Measurements from ENCODE around the gene LMTK3. TPM values are rescaled to one million over a fixed set of nuclear protein-coding genes. Genes with fewer than 3 reads are reported as not detected.

The LMTK3 gene
- total and polyA plus RNA-seq, 9 of the 15 experiments (the other 6 are each of a cell fraction or from before 2014, with no cell fraction given), result 0.35 to 12.3 (median 2.0) TPM; not detected in 2

DNA sequence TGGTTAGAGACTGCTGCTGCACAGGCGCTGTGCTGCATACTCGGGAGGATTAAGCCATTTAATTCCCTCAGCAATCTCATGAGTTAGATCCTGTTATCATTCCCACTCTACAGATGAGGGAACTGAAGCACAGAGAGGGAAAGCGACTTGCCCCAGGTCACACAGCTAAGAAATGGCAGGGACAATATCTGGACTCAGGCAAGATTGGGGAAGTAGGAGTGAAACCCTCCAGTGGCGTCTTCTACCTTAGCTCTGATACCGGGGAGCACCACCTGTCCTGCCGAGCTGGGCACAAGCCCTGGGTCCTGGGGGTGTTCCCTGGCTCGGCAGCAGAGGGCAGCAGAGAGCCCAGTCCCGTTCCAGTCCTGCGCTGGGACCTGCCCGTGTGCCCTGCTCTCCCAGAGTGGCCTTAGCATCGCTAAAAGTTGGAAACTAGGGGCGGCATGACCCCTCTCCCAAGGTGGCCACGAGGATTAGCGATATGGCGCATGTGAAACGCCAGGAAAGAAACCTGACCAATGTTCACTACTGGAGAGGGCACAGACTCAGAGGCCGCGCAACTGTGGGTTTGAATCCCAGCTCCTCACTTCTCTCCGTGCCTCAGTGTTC lies 21.9 kb downstream of the LMTK3 start (continued):
- TF ChIP-seq ZNF445 (CRISPR knock-in tag; IDR thresholded peaks at IDR 0.05; ENCODE audit: low read depth), result no peak
- TF ChIP-seq MTA3 (IDR thresholded peaks at IDR 0.05; ENCODE audit: borderline replicate concordance), result peak; percentile 48; the same call in 1 of the 2 replicates
- no peak for TF ChIP-seq TAF15 (IDR thresholded peaks at IDR 0.05; ENCODE audit: low read depth, low read length)
- no peak for TF ChIP-seq RBFOX2 (IDR thresholded peaks at IDR 0.05; ENCODE audit: low read depth, low read length)
- TF ChIP-seq, protein P1, sequence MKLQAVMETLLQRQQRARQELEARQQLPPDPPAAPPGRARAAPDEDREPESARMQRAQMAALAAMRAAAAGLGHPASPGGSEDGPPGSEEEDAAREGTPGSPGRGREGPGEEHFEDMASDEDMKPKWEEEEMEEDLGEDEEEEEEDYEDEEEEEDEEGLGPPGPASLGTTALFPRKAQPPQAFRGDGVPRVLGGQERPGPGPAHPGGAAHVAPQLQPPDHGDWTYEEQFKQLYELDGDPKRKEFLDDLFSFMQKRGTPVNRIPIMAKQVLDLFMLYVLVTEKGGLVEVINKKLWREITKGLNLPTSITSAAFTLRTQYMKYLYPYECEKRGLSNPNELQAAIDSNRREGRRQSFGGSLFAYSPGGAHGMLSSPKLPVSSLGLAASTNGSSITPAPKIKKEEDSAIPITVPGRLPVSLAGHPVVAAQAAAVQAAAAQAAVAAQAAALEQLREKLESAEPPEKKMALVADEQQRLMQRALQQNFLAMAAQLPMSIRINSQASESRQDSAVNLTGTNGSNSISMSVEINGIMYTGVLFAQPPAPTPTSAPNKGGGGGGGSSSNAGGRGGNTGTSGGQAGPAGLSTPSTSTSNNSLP (IDR thresholded peaks at IDR 0.05; ENCODE audit: borderline replicate concordance, low read depth, low read length), result no peak
- no peak for TF ChIP-seq BRD4 (IDR thresholded peaks at IDR 0.05)
- no peak for TF ChIP-seq SRSF3 (IDR thresholded peaks at IDR 0.05; ENCODE audit: insufficient read depth, low read length)
- no peak for TF ChIP-seq TAF1 (IDR thresholded peaks at IDR 0.05; ENCODE audit: control insufficient read depth, extremely low read depth, insufficient read depth, low read length, severe bottlenecking)
- no peak for TF ChIP-seq POLR2B (IDR thresholded peaks at IDR 0.05; ENCODE audit: low read depth, partially characterized antibody)
- TF ChIP-seq ZNF175 (CRISPR knock-in tag; IDR thresholded peaks at IDR 0.05; ENCODE audit: low read depth), result no peak
- peak; percentile 55 to 71 for TF ChIP-seq RAD21 (CRISPR knock-in tag; conservative IDR thresholded peaks at IDR 0.05 in 1 of 2, IDR thresholded peaks at IDR 0.05 in 1 of 2)
- no peak for TF ChIP-seq YY1 (IDR thresholded peaks at IDR 0.05; ENCODE audit: borderline replicate concordance in 1 of 3, control insufficient read depth in 1 of 3, extremely low read depth in 1 of 3, insufficient read depth in 3 of 3, insufficient read length in 1 of 3, insufficient replicate concordance in 2 of 3, low read depth in 1 of 3, low read length in 2 of 3)
- TF ChIP-seq, protein P2, sequence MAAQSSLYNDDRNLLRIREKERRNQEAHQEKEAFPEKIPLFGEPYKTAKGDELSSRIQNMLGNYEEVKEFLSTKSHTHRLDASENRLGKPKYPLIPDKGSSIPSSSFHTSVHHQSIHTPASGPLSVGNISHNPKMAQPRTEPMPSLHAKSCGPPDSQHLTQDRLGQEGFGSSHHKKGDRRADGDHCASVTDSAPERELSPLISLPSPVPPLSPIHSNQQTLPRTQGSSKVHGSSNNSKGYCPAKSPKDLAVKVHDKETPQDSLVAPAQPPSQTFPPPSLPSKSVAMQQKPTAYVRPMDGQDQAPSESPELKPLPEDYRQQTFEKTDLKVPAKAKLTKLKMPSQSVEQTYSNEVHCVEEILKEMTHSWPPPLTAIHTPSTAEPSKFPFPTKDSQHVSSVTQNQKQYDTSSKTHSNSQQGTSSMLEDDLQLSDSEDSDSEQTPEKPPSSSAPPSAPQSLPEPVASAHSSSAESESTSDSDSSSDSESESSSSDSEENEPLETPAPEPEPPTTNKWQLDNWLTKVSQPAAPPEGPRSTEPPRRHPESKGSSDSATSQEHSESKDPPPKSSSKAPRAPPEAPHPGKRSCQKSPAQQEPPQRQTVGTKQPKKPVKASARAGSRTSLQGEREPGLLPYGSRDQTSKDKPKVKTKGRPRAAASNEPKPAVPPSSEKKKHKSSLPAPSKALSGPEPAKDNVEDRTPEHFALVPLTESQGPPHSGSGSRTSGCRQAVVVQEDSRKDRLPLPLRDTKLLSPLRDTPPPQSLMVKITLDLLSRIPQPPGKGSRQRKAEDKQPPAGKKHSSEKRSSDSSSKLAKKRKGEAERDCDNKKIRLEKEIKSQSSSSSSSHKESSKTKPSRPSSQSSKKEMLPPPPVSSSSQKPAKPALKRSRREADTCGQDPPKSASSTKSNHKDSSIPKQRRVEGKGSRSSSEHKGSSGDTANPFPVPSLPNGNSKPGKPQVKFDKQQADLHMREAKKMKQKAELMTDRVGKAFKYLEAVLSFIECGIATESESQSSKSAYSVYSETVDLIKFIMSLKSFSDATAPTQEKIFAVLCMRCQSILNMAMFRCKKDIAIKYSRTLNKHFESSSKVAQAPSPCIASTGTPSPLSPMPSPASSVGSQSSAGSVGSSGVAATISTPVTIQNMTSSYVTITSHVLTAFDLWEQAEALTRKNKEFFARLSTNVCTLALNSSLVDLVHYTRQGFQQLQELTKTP (IDR thresholded peaks at IDR 0.05; ENCODE audit: low read depth in 1 of 2, partially characterized antibody in 2 of 2), result no peak
- no peak for TF ChIP-seq MBD2 (IDR thresholded peaks at IDR 0.05; ENCODE audit: borderline replicate concordance, low read depth)
- no peak for TF ChIP-seq ZNF780A (CRISPR knock-in tag; IDR thresholded peaks at IDR 0.05)
- no peak for TF ChIP-seq ZNF253 (CRISPR knock-in tag; conservative IDR thresholded peaks at IDR 0.05)
- TF ChIP-seq, protein P3, sequence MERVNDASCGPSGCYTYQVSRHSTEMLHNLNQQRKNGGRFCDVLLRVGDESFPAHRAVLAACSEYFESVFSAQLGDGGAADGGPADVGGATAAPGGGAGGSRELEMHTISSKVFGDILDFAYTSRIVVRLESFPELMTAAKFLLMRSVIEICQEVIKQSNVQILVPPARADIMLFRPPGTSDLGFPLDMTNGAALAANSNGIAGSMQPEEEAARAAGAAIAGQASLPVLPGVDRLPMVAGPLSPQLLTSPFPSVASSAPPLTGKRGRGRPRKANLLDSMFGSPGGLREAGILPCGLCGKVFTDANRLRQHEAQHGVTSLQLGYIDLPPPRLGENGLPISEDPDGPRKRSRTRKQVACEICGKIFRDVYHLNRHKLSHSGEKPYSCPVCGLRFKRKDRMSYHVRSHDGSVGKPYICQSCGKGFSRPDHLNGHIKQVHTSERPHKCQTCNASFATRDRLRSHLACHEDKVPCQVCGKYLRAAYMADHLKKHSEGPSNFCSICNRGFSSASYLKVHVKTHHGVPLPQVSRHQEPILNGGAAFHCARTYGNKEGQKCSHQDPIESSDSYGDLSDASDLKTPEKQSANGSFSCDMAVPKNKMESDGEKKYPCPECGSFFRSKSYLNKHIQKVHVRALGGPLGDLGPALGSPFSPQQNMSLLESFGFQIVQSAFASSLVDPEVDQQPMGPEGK (CRISPR knock-in tag; IDR thresholded peaks at IDR 0.05; ENCODE audit: borderline replicate concordance), result no peak
- no peak for TF ChIP-seq NCOA2 (IDR thresholded peaks at IDR 0.05; ENCODE audit: partially characterized antibody in 2 of 2)
